ENCODE results near the gene GFPT2. TPM values are rescaled to one million over a fixed set of nuclear protein-coding genes. Genes with fewer than 3 reads are reported as not detected.

GFPT2 gene
- total and polyA plus RNA-seq, 12 donors, result 1.9 to 20.1 (median 9.3) TPM

- TF ChIP-seq, protein P1, sequence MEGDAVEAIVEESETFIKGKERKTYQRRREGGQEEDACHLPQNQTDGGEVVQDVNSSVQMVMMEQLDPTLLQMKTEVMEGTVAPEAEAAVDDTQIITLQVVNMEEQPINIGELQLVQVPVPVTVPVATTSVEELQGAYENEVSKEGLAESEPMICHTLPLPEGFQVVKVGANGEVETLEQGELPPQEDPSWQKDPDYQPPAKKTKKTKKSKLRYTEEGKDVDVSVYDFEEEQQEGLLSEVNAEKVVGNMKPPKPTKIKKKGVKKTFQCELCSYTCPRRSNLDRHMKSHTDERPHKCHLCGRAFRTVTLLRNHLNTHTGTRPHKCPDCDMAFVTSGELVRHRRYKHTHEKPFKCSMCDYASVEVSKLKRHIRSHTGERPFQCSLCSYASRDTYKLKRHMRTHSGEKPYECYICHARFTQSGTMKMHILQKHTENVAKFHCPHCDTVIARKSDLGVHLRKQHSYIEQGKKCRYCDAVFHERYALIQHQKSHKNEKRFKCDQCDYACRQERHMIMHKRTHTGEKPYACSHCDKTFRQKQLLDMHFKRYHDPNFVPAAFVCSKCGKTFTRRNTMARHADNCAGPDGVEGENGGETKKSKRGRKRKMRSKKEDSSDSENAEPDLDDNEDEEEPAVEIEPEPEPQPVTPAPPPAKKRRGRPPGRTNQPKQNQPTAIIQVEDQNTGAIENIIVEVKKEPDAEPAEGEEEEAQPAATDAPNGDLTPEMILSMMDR (IDR thresholded peaks at IDR 0.05), result no peak
- no peak for TF ChIP-seq POLR2A (IDR thresholded peaks at IDR 0.05)
- no peaks in the 10 kb centered on the region for H3K9me3 ChIP-seq (replicated peaks in 1 of 3)
- H3K4me3 ChIP-seq, result no peak overlapping the region
- H3K27me3 ChIP-seq, result no peaks in the 10 kb centered on the region
- no peak for DNase-seq
- H3K27ac ChIP-seq, result peak overlapping the region in 2 of 5 donors; percentile 54 to 87
- H3K4me1 ChIP-seq (replicated peaks in 1 of 2), result peaks cover 6 to 10% of the 10 kb centered on the region in 2 donors
- intact Hi-C loops (cut with DNase I), result no loop called here
- H3K36me3 ChIP-seq (replicated peaks in 1 of 2), result peaks cover 0 to 1% of the 10 kb centered on the region in 2 donors
- WGBS, 4 donors, result 88 to 96% (median 92%) methylated on average over 8 of the region's 8 CpGs
Observed at GRCh38 chr5:180329606-180330269, 23.4 kb downstream of the GFPT2 start.

DNA sequence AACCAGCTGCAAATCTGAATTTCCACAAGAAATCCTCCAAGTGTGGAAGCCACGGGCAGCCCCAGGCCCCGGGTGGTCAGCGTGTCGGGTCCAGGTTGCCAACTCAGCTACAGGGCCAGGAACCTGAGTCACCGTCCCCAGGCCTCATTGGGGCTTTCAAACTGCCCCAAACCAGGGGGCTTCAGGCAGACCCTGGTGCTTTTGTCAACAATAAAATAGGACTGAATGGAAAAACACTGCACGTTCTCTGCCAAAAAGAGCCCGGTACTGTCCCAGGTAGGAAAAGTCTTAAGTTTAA, 24.0 kb downstream of the GFPT2 start:
- H3K4me1 ChIP-seq (replicated peaks in 1 of 2), result peaks cover 6 to 10% of the 10 kb centered on the region in 2 donors
- H3K27me3 ChIP-seq, result no peaks in the 10 kb centered on the region
- no peak for DNase-seq
- 78 to 92% (median 90%) methylated on average over 6 to 7 of the region's 7 CpGs for WGBS, 4 donors
- no peaks in the 10 kb centered on the region for H3K9me3 ChIP-seq (replicated peaks in 1 of 3)
- no peaks in the 10 kb centered on the region for H3K36me3 ChIP-seq (replicated peaks in 1 of 2)
- no peak overlapping the region for H3K27ac ChIP-seq
- H3K4me3 ChIP-seq, result no peak overlapping the region
- intact Hi-C loops (cut with DNase I), result no loop called here
- TF ChIP-seq, protein P1 (IDR thresholded peaks at IDR 0.05), result no peak
- TF ChIP-seq POLR2A (IDR thresholded peaks at IDR 0.05), result no peak

GRCh38 chr5:180328296-180329137, 24.6 kb downstream of the GFPT2 start:
- TF ChIP-seq, protein P1 (IDR thresholded peaks at IDR 0.05), result peak; percentile 71 to 80 (median 77)
- no peak for TF ChIP-seq POLR2A (IDR thresholded peaks at IDR 0.05)
- Histone ChIP-seq H3K4me3 (no peak overlapping the region), H3K27me3 (no peaks in the 10 kb centered on the region), H3K36me3 (replicated peaks in 1 of 2) (no peaks in the 10 kb centered on the region), H3K9me3 (replicated peaks in 1 of 3) (no peaks in the 10 kb centered on the region), H3K4me1 (replicated peaks in 1 of 2) (peaks cover 6 to 10% of the 10 kb centered on the region in 2 donors), H3K27ac (no peak overlapping the region)
- DNase-seq, result peak; percentile 79 to 94 (median 88)
- 59 to 67% (median 62%) methylated on average over 29 to 31 of the region's 31 CpGs for WGBS, 4 donors
- intact Hi-C loops (cut with DNase I), result no loop called here

DNA sequence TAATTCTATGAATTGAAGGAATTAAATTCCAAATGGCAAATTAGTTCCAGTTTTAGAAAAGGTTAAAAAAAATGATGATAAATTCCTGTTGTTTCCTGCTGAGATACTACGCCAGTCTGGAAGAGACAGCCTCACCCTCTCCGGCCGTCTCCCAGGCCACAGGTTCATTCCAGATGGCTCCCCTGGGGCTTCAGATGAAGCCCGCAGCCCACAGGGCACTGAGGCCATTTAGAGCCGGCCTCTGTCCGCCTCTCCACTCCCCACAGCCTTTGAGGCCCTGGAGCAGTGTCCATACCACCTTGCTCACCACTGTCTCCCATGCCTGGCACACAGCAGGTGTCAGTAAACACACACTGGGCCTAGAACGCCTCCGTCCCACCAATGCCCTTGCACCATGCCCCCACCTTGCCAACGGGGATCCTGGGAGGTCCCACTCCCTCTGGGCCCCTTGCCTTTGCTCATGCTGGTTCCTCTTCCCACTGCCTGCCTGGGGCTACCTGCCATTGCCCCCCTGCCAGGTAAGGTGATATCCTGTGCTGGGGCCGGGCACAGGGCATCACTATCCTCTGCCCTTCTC, 26.1 kb downstream of the GFPT2 start:
- Histone ChIP-seq H3K27ac (no peak overlapping the region), H3K4me3 (no peak overlapping the region), H3K27me3 (no peaks in the 10 kb centered on the region), H3K9me3 (replicated peaks in 1 of 3) (no peaks in the 10 kb centered on the region), H3K4me1 (replicated peaks in 1 of 2) (peaks cover 6 to 10% of the 10 kb centered on the region in 2 donors), H3K36me3 (replicated peaks in 1 of 2) (no peaks in the 10 kb centered on the region)
- WGBS, 4 donors, result 76 to 88% (median 81%) methylated on average over 10 of the region's 10 CpGs
- no peak for TF ChIP-seq POLR2A (IDR thresholded peaks at IDR 0.05)
- TF ChIP-seq, protein P1 (IDR thresholded peaks at IDR 0.05), result no peak
- intact Hi-C loops (cut with DNase I), result no loop called here
- no peak for DNase-seq
